ENCODE measurements around the gene SYNC.
"Not testable (repeated sequence)": the region's sequence is repeated elsewhere in the genome, so short reads cannot be mapped to it uniquely, and the experiment has no call there.

SYNC gene

GRCh38 chr1:32701421-32701911 lies 1.1 kb downstream of the SYNC start:
- intact Hi-C loops (cut with DNase I), result no loop called here

DNA sequence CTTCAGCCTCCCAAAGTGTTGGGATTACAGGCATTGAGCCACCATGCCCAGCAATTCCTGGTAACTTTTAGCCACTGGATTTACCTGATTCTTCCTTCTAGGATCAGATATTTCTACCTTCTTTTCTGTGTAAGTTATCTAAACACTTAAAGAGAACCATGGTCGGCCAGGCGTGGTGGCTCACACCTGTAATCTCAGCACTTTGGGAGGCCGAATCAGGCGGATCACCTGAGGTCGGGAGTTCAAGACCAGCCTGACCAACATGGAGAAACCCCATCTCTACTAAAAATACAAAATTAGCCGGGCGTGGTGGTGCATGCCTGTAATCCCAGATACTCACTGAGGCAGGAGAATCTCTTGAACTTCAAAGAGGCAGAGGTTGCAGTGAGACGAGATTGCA lies 5.6 kb downstream of the SYNC start:
- peak in 1 of 42 donors; percentile 30 for DNase-seq

More at GRCh38 chr1:32701421-32701911, 1.1 kb downstream of the SYNC start:
- DNase-seq, result peak in 1 of 42 donors; percentile 31

GRCh38 chr1:32696041-32696440 lies 6.5 kb downstream of the SYNC start:
- intact Hi-C loops (cut with DNase I), result no loop called here

More for the DNA sequence above, 5.6 kb downstream of the SYNC start:
- intact Hi-C loops (cut with DNase I), result not testable (repeated sequence)

GRCh38 chr1:32695098-32695904 lies 7.3 kb downstream of the SYNC start:
- intact Hi-C loops (cut with DNase I), result no loop called here
- DNase-seq, result peak in 38 of 42 donors; percentile 5 to 80 (median 44)

More at GRCh38 chr1:32696041-32696440, 6.5 kb downstream of the SYNC start:
- DNase-seq, result no peak

DNA sequence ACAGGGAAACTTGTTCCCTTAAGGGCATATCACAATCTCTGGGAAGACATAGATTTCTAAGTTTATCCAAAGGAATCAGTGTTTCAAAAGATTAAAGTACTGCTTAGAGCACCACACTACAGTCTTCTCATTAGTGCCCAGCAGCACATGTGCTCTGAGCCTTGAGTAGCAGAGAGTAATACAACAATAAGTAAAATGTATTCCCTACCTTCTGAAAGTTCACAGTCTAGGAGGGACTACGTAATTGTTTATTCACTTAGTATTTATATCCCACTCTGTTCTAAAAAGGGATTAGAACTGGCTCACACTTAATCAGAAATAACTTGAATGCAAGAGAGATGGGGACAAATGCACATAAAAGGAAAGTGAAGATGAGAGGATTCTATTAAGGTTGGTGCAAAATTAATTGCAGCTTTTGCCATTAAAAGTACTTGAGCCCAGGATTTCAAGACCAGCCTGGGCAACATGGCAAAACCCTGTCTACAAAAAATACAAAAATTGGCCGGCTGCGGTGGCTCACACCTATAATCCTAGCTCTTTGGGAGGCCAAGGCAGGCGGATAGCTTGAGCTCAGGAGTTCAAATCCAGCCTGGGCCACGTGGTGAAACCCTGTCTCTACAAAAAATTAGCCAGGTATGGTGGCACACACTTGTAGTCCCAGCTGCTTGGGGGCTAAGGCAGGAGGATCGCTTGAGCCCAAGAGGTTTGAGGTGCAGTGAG lies 9.0 kb downstream of the SYNC start:
- intact Hi-C loops (cut with DNase I), result no loop called here
- peak in 1 of 42 donors; percentile 36 for DNase-seq

DNA sequence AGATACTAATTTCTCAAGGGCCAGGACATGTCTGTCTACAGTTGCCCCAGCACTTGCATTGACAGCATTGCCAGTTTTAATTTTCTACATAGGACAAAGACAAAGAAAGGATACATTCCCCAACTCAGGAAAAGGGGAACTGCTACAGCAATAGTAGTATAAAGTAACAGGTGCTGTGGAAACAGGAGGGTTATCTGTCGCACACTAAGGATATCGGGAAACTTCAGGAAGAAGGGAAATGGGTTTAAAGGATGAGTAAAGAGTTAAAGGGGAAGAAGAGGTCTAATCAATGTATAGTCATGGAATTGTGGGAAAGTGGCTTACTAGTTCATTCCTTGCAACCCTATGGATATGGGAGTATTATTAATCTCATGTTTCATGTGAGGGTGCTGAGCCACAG lies 16.2 kb downstream of the SYNC start:
- intact Hi-C loops (cut with DNase I), result no loop called here
- DNase-seq, result no peak

DNA sequence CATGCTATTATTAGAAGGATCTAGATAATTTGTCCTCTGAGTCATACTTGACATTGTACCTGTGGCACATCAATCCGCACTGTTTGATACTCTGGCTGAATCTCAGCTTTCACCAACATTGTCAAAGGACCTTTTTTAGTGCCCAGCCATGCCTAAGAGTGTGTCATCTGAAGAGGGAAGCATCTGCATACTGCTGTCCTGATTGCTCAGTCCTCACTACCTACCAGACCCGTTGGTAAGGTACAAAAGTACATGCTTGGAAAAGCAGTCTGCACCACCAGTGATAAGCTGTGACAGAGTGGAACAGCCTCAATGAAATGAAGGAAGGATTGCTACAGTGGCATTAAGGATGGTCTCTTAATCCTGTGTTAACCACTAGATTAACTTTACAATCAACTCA lies 17.1 kb downstream of the SYNC start:
- peak in 1 of 42 donors; percentile 3 for DNase-seq
- intact Hi-C loops (cut with DNase I), result no loop called here

GRCh38 chr1:32684167-32684811 lies 18.3 kb downstream of the SYNC start:
- DNase-seq, result peak in 5 of 42 donors; percentile 36 to 44 (median 39)
- intact Hi-C loops (cut with DNase I), result no loop called here

- intact Hi-C loops (cut with DNase I), result no loop called here
- no peak for DNase-seq
Observed at GRCh38 chr1:32683397-32683796, 19.2 kb downstream of the SYNC start.

DNA sequence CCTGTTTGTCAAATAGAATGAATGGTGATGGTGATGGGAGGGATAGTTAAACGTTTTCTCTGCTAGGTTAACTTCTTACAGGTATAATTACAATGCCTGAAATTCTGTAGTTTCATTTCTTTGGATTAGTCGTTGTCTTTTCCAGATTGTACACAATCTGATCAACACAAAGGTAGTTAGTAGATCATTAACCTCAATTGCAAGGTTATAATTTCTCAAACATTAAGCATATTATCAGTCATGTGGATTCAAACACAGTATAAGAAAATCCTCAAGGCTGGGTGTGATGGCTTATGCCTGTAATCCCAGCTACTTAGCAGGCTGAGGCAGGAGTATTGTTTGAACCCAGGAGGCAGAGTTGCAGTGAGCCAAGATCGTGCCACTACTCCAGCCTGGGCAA lies 20.6 kb downstream of the SYNC start:
- DNase-seq, result no peak
- intact Hi-C loops (cut with DNase I), result no loop called here

DNA sequence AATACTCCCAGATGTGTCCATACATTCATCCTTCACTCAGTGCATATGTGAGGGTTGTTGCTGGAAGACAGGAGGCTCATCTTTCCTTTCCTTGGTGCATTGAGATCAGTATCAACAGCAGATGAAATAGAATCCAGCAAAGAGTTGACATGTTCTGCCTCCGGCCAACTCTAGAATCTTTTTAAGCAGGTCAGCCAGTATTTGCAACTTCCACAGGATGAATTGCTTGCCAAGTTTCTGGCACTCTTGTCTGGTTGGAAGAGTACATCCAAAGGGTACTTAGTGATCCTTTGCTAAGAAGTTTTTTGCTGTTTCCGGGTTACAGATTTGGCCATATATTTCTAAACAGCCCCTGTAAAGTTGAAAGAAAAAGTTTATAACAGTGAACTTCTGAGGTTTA lies 21.1 kb downstream of the SYNC start:
- intact Hi-C loops (cut with DNase I), result no loop called here
- no peak for DNase-seq

GRCh38 chr1:32680642-32681041 lies 21.9 kb downstream of the SYNC start:
- intact Hi-C loops (cut with DNase I), result no loop called here
- no peak for DNase-seq

GRCh38 chr1:32679993-32680392 lies 22.6 kb downstream of the SYNC start:
- DNase-seq; intact Hi-C loops (cut with DNase I): not testable (repeated sequence)

- intact Hi-C loops (cut with DNase I), result no loop called here
- DNase-seq, result no peak
Observed at GRCh38 chr1:32676945-32677344, 25.6 kb downstream of the SYNC start.

- DNase-seq; intact Hi-C loops (cut with DNase I): not testable (repeated sequence)
Observed at GRCh38 chr1:32668716-32669115, 33.9 kb downstream of the SYNC start.

GRCh38 chr1:32666901-32667566 lies 35.5 kb downstream of the SYNC start:
- intact Hi-C loops (cut with DNase I), result no loop called here
- DNase-seq, result no peak

DNA sequence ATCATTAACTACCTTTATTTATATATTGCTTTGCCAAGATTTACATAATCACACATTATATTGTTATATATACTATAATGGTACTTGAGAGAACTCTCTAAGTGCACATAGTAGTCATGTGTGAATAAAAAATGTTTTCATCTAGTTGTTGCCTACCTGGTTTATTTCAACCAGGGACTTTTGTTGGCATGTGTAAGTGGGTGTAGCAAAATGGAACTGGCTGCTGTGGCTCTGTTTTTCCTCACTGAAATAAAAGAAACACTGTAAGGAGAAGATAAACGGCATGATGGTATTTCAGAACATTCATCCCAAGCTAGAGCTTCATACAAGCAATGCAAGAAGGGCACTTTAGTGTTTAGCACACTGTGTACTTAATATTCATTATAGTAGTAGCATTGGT lies 36.7 kb downstream of the SYNC start:
- no peak for DNase-seq
- intact Hi-C loops (cut with DNase I), result no loop called here

GRCh38 chr1:32659581-32659980 lies 43.0 kb downstream of the SYNC start:
- no peak for DNase-seq
- intact Hi-C loops (cut with DNase I), result loop anchor here (10.0 kb wide), 1 partner anchor 265 kb away; the partner anchor contains the start of gene BSDC1

Data from head of caudate nucleus (tissue), 42 donors.